Measurements from ENCODE around the gene NMT1.

Gene NMT1

DNA sequence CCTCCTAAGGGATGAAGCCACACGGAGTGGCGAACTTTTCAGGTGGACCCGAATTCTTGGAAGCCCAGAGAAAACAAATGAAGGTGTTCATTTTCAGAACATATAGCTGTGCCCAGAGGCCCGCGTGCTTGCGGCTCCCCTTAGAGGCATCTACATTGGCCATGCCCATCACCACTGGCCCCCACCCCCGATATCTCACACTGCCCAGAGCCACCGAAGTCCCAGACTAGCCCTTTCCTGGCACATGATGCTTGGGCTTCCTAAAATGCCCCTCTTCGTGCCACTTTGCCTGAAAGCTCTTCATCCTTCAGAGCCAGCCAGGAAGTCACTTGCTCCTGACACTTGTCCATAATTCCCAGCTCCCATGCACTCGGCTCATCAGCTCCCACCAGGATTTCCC is 85.0 kb downstream of the NMT1 start:
- Mint-ChIP-seq H3K27ac (no peak overlapping the region), H3K4me3 (peak overlapping the region; percentile 19), H3K9me3 (no peaks in the 10 kb centered on the region), H3K27me3 (ENCODE audit: low read depth) (no peaks in the 10 kb centered on the region), H3K36me3 (ENCODE audit: low read depth) (peaks cover 23% of the 10 kb centered on the region), H3K4me1 (ENCODE audit: low read depth) (peaks cover 22% of the 10 kb centered on the region)

DNA sequence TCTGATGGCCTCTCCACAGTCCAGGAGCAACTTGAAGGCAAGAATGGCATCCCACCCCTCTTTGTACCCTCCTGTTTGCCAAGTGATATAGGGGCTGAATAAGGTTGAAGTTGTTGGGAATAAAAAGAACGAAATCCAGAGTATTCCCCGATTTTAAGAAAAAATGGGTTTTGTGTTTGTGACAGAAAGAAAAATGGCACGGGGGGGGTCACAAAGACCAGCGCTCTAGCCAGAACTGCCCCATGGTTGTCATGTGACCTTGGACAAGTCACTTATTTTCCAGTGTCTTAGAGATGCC is 85.4 kb downstream of the NMT1 start:
- H3K4me1 Mint-ChIP-seq (ENCODE audit: low read depth) = peaks cover 26% of the 10 kb centered on the region
- H3K27me3 Mint-ChIP-seq (ENCODE audit: low read depth) = no peaks in the 10 kb centered on the region
- H3K4me3 Mint-ChIP-seq = peak overlapping the region; percentile 96
- no peaks in the 10 kb centered on the region for H3K9me3 Mint-ChIP-seq
- H3K27ac Mint-ChIP-seq = peak overlapping the region; percentile 100
- H3K36me3 Mint-ChIP-seq (ENCODE audit: low read depth) = peaks cover 22% of the 10 kb centered on the region

- H3K27ac Mint-ChIP-seq = peak overlapping the region; percentile 100
- no peaks in the 10 kb centered on the region for H3K27me3 Mint-ChIP-seq (ENCODE audit: low read depth)
- H3K4me1 Mint-ChIP-seq (ENCODE audit: low read depth) = peaks cover 28% of the 10 kb centered on the region
- H3K9me3 Mint-ChIP-seq = no peaks in the 10 kb centered on the region
- peak overlapping the region; percentile 96 for H3K4me3 Mint-ChIP-seq
- peaks cover 22% of the 10 kb centered on the region for H3K36me3 Mint-ChIP-seq (ENCODE audit: low read depth)
These were observed 85.9 kb downstream of the NMT1 start for GRCh38 chr17:45146890-45147580.

- Mint-ChIP-seq H3K27ac (peak overlapping the region; percentile 100), H3K4me3 (peak overlapping the region; percentile 96), H3K9me3 (no peaks in the 10 kb centered on the region), H3K36me3 (ENCODE audit: low read depth) (peaks cover 22% of the 10 kb centered on the region), H3K4me1 (ENCODE audit: low read depth) (peaks cover 28% of the 10 kb centered on the region), H3K27me3 (ENCODE audit: low read depth) (no peaks in the 10 kb centered on the region)
These were observed 86.6 kb downstream of the NMT1 start for GRCh38 chr17:45147581-45148182.

DNA sequence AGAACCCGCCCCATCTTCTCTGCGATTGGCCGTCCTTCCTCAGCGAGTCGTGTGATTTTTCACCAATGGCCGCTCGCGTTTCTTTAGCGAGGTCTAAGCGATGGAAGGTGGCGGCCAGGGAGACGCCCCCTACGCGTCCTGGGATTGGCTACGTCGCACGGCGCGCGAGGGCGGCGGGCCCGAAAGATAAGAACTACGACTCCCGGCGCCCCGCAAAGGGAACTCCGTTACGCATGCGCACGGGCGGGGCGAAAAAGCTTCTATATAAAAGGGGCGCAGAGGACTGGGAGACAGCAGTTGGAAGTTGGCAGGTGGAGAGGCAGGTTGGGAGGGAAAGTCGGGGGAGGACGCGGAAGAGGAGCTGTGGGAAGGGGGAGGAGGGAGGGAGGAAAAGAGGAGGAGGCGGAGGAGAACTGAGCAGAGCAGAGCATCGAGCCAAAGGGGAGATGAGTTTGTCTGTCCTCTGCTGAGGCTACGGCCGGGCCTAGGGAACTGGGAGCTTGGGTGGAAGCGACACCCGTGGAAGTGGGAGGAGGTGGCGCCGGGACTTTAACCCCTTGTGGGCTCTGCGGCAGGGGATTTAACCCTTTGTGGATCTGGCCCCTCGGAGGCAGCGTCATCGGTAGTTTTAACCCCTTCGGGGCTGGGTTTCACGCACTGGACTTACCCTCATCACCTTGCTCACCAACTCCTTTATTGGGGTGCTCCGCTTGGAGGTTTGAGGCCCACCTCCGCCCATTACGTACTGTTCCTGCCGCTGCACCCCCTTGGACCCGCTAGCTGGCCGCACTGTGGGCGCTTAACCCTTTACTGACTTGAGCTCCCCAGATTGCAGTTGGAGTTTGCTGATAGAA is 87.3 kb downstream of the NMT1 start, which contains the start of gene HEXIM1:
HEXIM1 (plus strand) TSS at position 293 of the 854 bp plus-strand sequence. CDS start 716 bp downstream, outside the sequence.
- Mint-ChIP-seq H3K36me3 (ENCODE audit: low read depth) (peaks cover 20% of the 10 kb centered on the region), H3K4me3 (peak within 1 kb of the TSS; percentile 96), H3K27me3 (ENCODE audit: low read depth) (no peaks in the 10 kb centered on the region), H3K9me3 (no peaks in the 10 kb centered on the region), H3K27ac (peak within 1 kb of the TSS; percentile 100), H3K4me1 (ENCODE audit: low read depth) (peaks cover 28% of the 10 kb centered on the region)

GRCh38 chr17:45149037-45149668 is 88.0 kb downstream of the NMT1 start:
- Mint-ChIP-seq H3K36me3 (ENCODE audit: low read depth) (peaks cover 20% of the 10 kb centered on the region), H3K4me1 (ENCODE audit: low read depth) (peaks cover 28% of the 10 kb centered on the region), H3K27me3 (ENCODE audit: low read depth) (no peaks in the 10 kb centered on the region), H3K9me3 (no peaks in the 10 kb centered on the region), H3K27ac (peak overlapping the region; percentile 100), H3K4me3 (peak overlapping the region; percentile 96)

DNA sequence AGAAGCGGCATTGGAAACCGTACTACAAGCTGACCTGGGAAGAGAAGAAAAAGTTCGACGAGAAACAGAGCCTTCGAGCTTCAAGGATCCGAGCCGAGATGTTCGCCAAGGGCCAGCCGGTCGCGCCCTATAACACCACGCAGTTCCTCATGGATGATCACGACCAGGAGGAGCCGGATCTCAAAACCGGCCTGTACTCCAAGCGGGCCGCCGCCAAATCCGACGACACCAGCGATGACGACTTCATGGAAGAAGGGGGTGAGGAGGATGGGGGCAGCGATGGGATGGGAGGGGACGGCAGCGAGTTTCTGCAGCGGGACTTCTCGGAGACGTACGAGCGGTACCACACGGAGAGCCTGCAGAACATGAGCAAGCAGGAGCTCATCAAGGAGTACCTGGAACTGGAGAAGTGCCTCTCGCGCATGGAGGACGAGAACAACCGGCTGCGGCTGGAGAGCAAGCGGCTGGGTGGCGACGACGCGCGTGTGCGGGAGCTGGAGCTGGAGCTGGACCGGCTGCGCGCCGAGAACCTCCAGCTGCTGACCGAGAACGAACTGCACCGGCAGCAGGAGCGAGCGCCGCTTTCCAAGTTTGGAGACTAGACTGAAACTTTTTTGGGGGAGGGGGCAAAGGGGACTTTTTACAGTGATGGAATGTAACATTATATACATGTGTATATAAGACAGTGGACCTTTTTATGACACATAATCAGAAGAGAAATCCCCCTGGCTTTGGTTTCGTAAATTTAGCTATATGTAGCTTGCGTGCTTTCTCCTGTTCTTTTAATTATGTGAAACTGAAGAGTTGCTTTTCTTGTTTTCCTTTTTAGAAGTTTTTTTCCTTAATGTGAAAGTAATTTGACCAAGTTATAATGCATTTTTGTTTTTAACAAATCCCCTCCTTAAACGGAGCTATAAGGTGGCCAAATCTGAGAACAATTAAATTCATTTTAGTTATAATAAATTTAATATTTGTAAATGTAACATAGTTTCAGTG is 88.8 kb downstream of the NMT1 start:
- Mint-ChIP-seq H3K4me3 (peak overlapping the region; percentile 96), H3K4me1 (ENCODE audit: low read depth) (peaks cover 26% of the 10 kb centered on the region), H3K27me3 (ENCODE audit: low read depth) (no peaks in the 10 kb centered on the region), H3K27ac (peak overlapping the region; percentile 100), H3K9me3 (no peaks in the 10 kb centered on the region), H3K36me3 (ENCODE audit: low read depth) (peaks cover 20% of the 10 kb centered on the region)

GRCh38 chr17:45150911-45151809 is 90.0 kb downstream of the NMT1 start:
- Mint-ChIP-seq H3K9me3 (no peaks in the 10 kb centered on the region), H3K4me3 (peak overlapping the region; percentile 68), H3K4me1 (ENCODE audit: low read depth) (peaks cover 20% of the 10 kb centered on the region)

GRCh38 chr17:45155029-45155428 is 93.9 kb downstream of the NMT1 start:
- Mint-ChIP-seq H3K27ac (no peak overlapping the region), H3K27me3 (ENCODE audit: low read depth) (no peaks in the 10 kb centered on the region), H3K4me3 (no peak overlapping the region), H3K9me3 (no peaks in the 10 kb centered on the region), H3K4me1 (ENCODE audit: low read depth) (peaks cover 27% of the 10 kb centered on the region), H3K36me3 (ENCODE audit: low read depth) (peaks cover 19% of the 10 kb centered on the region)

More at GRCh38 chr17:45150911-45151809, 90.0 kb downstream of the NMT1 start:
- H3K27ac Mint-ChIP-seq = peak overlapping the region; percentile 70
- H3K27me3 Mint-ChIP-seq (ENCODE audit: low read depth) = no peaks in the 10 kb centered on the region
- peaks cover 20% of the 10 kb centered on the region for H3K36me3 Mint-ChIP-seq (ENCODE audit: low read depth)

DNA sequence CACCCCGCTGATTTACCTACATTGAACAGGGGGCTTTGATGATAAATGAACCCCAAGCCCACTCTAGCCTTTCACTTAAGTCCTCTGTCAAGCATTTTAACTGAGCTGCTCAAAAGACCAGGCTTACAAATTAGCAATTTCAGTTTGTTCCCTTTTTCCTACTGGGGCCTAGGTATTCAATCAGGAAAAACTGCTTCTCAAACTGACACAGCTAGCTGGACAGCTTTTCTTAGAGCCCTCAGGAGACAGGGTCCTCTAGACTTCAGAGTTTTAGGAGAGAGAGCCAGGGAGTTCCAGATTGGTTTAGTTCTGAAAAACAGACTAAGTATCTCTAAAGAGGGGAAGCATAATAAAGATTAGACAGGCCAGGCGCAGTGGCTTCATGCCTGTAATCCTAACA is 94.4 kb downstream of the NMT1 start:
- Mint-ChIP-seq H3K36me3 (ENCODE audit: low read depth) (peaks cover 21% of the 10 kb centered on the region), H3K4me3 (no peak overlapping the region), H3K9me3 (no peaks in the 10 kb centered on the region), H3K27me3 (ENCODE audit: low read depth) (no peaks in the 10 kb centered on the region), H3K27ac (no peak overlapping the region), H3K4me1 (ENCODE audit: low read depth) (peaks cover 27% of the 10 kb centered on the region)

DNA sequence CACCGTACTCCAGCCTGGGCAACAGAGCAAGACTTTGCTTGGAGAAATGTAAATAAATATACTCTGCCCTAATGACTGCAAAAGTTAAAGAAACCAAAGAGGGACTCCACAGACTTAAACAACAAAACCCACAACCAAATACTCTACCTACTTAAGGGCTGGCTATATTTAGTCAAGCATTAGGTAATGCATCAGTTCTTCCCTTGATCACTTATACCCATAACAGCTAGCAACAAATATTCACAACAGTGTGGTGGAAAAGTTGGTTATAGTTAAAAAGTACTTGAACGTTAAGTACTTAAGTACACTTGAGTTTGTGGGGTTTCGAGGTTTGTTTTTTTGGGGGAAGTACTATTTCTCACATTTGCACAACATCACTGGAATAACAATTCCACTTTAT is 95.1 kb downstream of the NMT1 start:
- H3K4me1 Mint-ChIP-seq (ENCODE audit: low read depth) = peaks cover 21% of the 10 kb centered on the region
- no peaks in the 10 kb centered on the region for H3K9me3 Mint-ChIP-seq
- H3K27me3 Mint-ChIP-seq (ENCODE audit: low read depth) = no peaks in the 10 kb centered on the region
- H3K4me3 Mint-ChIP-seq = no peak overlapping the region
- peaks cover 19% of the 10 kb centered on the region for H3K36me3 Mint-ChIP-seq (ENCODE audit: low read depth)
- H3K27ac Mint-ChIP-seq = no peak overlapping the region

Data from T-helper 1 cell treated with Interleukin-12 subunit alpha and Interleukin-12 subunit beta and Interleukin-4 antibody, amounts not matched to agents 30 μg/mL and 1 μg/mL, for 36 hours (primary cell).